ENCODE measurements around the gene ERC1.

The ERC1 gene

GRCh38 chr12:1530592-1531152, 539.6 kb downstream of the ERC1 start:
- DNase-seq: no peak

- no peak for DNase-seq
These were observed 540.2 kb downstream of the ERC1 start for GRCh38 chr12:1531153-1531653.

GRCh38 chr12:1531654-1532374, 540.8 kb downstream of the ERC1 start:
- no peak for DNase-seq

GRCh38 chr12:1532375-1533165, 541.5 kb downstream of the ERC1 start:
- DNase-seq: no peak

GRCh38 chr12:1533205-1533601, 542.2 kb downstream of the ERC1 start:
- no peak for DNase-seq

- no peak for DNase-seq
These were observed 542.7 kb downstream of the ERC1 start for GRCh38 chr12:1533602-1534304.

GRCh38 chr12:1534748-1535147, 543.7 kb downstream of the ERC1 start:
- DNase-seq: no peak

- DNase-seq: no peak
These were observed 545.8 kb downstream of the ERC1 start for GRCh38 chr12:1536817-1537216.

- no peak for DNase-seq
These were observed 548.1 kb downstream of the ERC1 start for GRCh38 chr12:1539135-1539534.

- no peak for DNase-seq
These were observed 549.7 kb downstream of the ERC1 start for GRCh38 chr12:1540690-1541089.

GRCh38 chr12:1542599-1542998, 551.6 kb downstream of the ERC1 start:
- DNase-seq: no peak

GRCh38 chr12:1544996-1545700, 554.1 kb downstream of the ERC1 start:
- no peak for DNase-seq

Data from hypothalamus (tissue), 51 donors.